ENCODE results near the gene BRPF1.

The BRPF1 gene

GRCh38 chr3:9730657-9731205, 804 bp upstream of the BRPF1 start:
- no peak for DNase-seq (ENCODE audit: low read depth in 2 of 2, low spot score in 1 of 2)

DNA sequence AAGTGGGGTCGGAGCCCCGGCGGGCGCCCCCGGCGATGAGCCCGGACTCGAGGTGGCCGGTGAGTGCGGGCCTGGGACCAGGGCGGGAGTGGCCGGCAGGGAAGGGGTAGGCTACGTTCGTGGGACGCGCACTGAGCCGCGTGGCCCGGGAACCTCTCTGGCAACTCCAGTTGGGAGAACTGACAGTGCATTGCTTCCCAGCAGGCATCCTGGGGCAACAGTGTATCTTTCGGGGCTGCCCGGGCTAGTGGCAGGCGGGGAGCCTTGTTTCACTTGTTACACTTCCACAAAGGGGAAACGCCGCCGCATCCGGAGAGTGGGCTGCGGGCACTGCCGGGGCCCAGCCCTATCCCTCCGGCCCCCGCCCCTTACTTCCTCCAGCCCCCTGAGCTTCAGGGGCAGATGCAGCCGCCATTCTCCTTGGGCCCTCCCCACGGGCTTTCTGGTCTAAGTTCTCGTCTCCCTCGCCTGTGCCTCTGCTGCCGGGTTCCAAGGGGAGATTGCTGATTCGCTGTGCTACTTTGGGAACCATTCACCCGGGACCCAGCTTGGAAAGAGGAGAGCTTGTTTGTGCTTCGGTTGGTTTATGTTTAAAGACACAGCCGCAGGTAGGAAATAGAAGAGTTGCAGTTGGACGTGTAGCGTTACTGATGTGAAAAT, 675 bp downstream of the BRPF1 start:
- no peak for DNase-seq (ENCODE audit: low read depth in 2 of 2, low spot score in 1 of 2)

DNA sequence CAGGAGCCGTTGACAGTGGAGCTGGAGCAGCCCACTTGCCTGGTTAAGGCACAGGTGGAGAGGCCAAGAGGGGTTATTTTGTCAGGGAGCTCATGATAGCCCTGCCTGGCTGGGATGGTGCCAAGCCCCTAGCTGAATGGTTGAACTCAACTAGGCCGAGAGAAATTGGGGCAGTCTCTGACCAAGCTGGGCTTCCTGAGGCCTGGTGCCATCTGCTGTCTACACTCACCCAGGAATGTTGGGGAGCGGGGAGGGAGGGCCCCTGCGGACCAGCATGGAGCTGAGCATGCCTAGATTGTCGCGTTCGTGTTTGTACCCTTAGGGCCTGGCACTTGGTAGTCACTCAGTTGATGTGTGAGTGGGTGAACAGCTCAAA, 1.2 kb downstream of the BRPF1 start:
- DNase-seq (ENCODE audit: low read depth in 2 of 2, low spot score in 1 of 2) = no peak

GRCh38 chr3:9736831-9737230, 5.3 kb downstream of the BRPF1 start:
- DNase-seq (ENCODE audit: low read depth in 2 of 2, low spot score in 1 of 2) = no peak

GRCh38 chr3:9739181-9739580, 7.6 kb downstream of the BRPF1 start:
- no peak for DNase-seq (ENCODE audit: low read depth in 2 of 2, low spot score in 1 of 2)

DNA sequence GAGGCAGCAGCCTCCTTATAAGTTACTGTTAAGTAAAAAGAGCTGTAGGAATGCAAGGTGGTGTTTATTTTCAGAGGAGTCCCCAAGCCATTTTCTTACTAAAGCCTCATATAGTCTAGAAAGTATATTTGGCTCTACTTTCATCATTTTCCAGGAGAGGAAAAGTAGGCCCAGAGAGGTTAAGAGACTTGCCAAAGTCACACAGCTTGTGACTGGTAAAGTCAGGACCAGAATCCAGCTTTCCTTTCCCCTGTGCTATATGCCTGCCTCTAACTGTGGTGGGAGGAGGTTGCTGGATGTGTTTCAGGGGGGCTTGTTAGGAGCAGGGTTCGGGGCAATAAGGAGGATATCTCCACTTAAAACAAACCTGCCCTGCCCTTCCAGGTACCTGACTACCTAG, 11.0 kb downstream of the BRPF1 start:
- no peak for DNase-seq (ENCODE audit: low read depth in 2 of 2, low spot score in 1 of 2)

DNA sequence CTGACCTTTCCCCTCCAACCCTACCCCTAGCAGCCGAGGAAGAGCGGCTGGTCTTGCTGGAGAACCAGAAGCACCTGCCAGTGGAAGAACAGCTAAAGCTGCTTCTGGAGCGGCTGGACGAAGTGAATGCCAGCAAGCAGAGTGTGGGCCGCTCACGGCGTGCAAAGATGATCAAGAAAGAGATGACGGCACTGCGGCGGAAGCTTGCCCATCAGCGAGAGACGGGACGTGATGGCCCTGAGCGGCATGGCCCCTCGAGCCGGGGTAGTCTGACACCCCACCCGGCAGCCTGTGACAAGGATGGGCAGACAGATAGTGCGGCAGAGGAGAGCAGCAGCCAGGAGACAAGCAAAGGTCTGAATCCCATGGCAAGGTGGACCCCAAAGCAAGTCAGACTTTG, 12.0 kb downstream of the BRPF1 start:
- DNase-seq (ENCODE audit: low read depth in 2 of 2, low spot score in 1 of 2) = no peak

- DNase-seq (ENCODE audit: low read depth in 2 of 2, low spot score in 1 of 2) = no peak
Observed at GRCh38 chr3:9744162-9744561, 12.6 kb downstream of the BRPF1 start.

DNA sequence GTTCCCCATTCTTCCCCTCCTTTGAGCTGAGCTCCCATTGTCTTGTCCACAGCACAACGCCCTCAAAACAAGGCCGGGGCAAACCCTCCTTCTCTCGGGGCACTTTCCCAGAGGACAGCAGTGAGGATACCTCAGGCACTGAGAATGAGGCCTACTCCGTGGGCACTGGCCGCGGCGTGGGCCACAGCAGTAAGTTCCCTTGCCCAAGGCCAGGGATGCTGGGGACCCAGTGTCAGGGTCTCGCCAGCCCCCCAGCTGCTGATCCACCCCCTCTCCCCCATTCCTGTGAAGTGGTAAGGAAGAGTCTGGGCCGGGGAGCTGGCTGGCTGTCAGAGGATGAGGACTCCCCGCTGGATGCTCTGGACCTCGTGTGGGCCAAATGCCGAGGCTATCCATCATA, 14.0 kb downstream of the BRPF1 start:
- DNase-seq (ENCODE audit: low read depth in 2 of 2, low spot score in 1 of 2) = no peak

- no peak for DNase-seq (ENCODE audit: low read depth in 2 of 2, low spot score in 1 of 2)
Observed at GRCh38 chr3:9746330-9746729, 14.8 kb downstream of the BRPF1 start.

GRCh38 chr3:9747267-9747666, 15.7 kb downstream of the BRPF1 start:
- no peak for DNase-seq (ENCODE audit: low read depth in 2 of 2, low spot score in 1 of 2)

DNA sequence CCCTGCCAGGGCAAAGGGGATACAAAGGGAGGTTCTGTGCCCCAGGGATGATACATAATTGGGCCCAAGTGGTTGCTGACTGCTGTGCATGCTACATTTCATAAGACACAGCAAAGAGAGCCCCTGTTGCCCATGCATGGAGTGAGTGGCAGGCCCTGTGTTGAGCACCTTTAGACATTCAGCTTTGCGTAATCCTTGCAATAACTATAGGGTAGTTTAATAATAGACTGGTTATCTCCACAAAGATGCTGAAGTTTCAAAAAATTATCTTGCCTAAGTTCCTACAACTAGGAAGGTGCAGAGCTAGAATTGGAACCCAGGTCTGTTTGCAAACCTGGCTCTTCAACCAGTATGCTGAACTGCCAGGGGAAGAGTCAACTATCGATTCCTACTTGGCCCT, 16.5 kb downstream of the BRPF1 start:
- no peak for DNase-seq (ENCODE audit: low read depth in 2 of 2, low spot score in 1 of 2)

DNA sequence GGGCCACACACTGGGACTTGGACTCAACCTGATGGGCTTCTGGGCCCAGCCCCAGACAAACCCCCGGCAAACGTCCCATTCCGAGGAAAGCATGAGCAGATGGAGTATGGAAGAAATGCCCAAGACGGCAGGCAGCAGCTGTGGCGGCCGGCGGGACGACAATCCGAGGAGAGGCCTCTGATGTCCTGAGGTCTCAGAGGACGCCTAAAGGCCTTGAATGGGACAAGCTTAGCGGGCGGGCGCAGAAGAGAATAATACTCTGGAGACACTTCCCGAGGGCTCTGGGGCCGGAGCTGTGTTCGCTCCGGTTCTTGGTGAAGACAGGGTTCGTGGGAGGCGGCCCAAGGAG, 17.7 kb downstream of the BRPF1 start:
- DNase-seq (ENCODE audit: low read depth in 2 of 2, low spot score in 1 of 2) = no peak

DNA sequence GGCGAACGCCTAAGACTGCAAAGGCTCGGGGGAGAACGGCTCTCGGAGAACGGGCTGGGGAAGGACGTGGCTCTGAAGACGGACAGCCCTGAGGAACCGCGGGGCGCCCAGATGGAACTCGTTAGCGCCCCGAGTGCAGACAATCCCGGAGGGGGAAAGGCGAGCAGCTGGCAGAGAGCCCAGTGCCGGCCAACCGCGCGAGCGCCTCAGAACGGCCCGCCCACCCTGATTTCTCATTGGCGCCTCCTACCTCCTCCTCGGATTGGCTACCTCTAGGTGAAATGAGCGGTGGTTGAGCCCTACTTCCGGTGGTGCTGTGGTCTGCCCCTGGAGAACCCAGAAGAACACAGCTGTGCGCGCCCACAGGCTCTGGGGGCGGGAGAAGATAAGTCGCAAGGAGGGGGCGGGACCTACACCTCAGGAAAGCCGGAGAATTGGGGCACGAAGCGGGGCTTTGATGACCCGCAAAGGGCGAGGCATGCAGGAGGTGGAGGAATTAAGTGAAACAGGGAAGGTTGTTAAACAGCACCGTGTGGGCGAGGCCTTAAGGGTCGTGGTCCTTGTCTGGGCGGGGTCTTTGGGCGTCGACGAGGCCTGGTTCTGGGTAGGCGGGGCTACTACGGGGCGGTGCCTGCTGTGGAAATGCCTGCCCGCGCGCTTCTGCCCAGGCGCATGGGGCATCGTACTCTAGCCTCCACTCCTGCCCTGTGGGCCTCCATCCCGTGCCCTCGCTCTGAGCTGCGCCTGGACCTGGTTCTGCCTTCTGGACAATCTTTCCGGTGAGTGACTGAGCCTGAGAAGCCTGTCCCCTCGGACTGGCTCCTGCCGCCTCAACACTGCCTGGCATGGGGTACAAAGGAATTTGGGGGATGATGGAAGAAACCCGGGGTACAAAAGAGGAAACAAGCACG, 18.4 kb downstream of the BRPF1 start, which contains the start of gene OGG1:
Gene OGG1 (plus strand): TSS at position 308 of the 911 bp plus-strand sequence. CDS start 335 bp downstream, at position 643.
- peak; percentile 85 to 90 for DNase-seq (ENCODE audit: low read depth in 2 of 2, low spot score in 1 of 2)

DNA sequence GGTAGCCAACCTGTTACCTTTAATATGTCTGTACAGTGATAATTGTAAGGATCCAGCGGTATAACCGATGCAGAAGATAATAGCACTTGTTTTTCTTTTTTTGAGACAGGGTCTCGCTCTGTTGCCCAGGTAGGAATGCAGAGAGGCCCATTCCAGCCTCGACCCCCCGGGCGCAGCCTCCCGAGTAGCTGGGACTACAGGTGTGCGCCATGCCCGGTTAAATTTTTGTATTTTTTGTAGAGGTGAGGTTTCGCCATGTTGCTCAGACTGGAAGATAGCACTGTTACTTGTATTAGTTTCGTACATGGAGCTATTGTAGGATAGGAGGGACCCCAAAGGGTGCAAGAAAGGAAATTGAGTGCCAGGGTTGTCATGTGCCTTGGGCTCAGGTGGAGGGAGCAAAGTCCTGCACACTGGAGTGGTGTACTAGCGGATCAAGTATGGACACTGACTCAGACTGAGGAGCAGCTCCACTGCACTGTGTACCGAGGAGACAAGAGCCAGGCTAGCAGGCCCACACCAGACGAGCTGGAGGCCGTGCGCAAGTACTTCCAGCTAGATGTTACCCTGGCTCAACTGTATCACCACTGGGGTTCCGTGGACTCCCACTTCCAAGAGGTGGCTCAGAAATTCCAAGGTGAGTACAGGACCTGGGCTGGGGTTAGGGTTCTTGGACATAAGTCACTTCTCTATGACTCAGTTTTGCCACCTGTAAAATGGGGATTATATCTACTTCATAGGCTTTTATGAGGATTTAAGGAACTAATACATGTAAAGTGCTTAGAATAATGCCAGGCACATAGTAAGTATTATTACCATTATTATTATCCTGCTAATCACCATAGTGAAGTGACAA, 19.2 kb downstream of the BRPF1 start:
- DNase-seq (ENCODE audit: low read depth in 2 of 2, low spot score in 1 of 2) = no peak

- no peak for DNase-seq (ENCODE audit: low read depth in 2 of 2, low spot score in 1 of 2)
Observed at GRCh38 chr3:9754678-9755077, 23.1 kb downstream of the BRPF1 start.

DNA sequence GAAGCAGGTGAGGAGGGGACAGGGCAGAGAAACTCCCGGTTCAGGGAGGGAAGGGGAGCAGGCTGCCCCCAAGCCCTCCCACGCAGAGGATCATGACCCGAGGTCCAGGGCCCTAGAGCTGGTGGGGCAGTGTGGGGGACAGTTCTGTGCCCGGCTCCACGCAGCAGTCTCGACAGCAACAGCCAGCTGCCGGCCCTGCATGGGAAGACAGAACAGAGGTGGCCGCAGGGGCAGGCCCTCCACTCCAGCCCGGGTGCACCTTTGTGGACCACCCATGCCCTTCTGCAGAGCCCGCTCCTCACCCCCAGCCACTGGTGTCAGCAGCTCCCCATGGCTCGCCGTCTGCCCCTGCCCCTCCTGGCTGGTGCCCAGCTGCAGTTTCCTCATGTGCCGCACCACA, 25.9 kb downstream of the BRPF1 start:
- DNase-seq (ENCODE audit: low read depth in 2 of 2, low spot score in 1 of 2) = no peak

DNA sequence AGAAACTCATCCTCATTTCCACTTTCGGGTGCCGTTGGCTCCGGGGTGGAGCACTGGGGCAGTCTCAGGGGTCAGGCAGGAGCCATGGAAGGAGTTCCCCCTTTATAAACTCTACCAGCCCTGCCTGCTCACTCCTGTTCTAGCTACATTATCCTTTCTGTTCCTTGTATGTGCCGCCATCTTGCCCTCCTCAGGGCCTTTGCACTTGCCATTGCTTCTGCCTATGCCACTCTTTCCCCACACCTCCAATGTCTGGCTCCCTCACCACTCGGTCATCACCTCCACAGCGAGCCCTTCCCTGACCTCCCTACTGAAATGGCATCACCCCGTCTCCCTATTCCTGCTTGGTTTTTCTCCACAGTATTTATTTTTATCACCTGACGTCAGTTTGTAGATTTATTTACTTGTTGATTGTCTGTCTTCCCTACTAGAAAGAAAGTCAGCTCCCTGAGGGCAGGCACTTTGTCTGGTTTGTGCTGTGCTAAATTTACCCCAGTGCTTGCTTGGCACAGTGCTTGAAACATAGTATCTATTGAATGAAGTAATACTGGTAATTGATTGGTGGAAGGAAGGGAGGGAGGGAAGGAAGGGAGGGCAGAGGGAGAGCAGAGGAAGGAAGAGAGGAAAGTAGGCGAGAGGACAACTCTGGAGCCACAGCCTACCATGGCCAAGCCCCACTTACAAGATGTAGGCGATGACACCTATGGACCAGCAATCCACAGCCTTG, 29.4 kb downstream of the BRPF1 start:
- DNase-seq (ENCODE audit: low read depth in 2 of 2, low spot score in 1 of 2) = no peak

DNA sequence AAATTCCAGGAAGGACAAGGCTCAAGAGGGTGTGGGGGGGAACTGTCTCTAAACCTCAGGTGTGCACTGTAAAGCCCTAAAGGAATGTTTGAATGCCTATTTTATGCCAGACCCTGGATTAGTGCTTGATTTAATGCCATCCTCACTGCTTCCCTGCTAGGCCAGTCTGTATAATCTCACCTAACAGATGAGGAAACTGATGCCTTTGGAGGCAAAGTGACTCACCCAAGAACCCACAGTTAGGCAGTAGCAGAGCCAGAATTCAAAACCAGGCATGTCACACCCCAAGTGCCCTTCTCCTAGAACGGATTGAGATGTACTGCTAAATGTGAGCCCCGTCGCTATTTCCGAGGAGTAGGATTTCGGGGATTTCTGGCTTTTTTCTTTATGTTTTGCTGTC, 30.4 kb downstream of the BRPF1 start:
- DNase-seq (ENCODE audit: low read depth in 2 of 2, low spot score in 1 of 2) = no peak

DNA sequence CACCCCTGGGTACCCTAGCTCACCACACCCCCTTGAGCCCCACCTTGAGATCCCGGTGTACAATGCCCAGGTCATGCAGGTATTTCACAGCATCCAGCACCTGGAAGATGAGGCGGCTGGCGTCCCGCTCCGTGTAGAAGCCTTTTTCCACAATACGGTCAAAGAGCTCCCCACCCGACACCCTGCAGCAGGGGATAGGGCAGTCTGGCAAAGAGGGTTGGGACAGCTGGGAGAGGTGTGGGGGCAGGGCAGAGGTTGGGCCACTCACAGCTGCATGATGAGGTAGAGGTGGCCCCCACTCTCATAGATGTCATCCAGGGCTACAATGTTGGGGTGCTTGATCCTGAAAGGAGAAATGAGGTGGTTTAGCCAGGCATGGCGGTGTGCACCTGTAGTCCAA, 31.3 kb downstream of the BRPF1 start:
- no peak for DNase-seq (ENCODE audit: low read depth in 2 of 2, low spot score in 1 of 2)

DNA sequence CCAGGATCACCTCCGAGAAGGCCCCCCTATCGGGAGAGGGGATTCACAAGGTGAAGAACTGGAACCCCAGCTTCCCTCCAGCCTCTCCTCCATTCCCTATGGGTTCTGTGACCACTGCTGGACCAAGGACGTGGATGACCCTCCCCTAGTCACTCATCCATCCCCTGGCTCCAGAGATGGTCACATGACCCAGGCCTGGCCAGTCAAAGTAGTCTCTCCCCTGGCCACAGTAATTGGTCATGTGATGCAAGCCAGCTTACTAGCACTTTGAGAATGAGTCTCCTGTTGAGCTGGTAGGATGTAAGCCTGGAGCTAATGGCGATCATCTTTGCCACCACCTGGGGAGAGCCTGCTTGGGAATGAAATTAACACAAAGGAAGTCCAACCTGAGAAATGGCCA, 34.3 kb downstream of the BRPF1 start:
- DNase-seq (ENCODE audit: low read depth in 2 of 2, low spot score in 1 of 2) = no peak
